ENCODE results near the gene SMIM30. TPM values are rescaled to one million over a fixed set of nuclear protein-coding genes. Genes with fewer than 3 reads are reported as not detected.

The SMIM30 gene
- total RNA-seq, 4 donors from 2014 or later, result 7.2 to 41.3 (median 12.1) TPM

DNA sequence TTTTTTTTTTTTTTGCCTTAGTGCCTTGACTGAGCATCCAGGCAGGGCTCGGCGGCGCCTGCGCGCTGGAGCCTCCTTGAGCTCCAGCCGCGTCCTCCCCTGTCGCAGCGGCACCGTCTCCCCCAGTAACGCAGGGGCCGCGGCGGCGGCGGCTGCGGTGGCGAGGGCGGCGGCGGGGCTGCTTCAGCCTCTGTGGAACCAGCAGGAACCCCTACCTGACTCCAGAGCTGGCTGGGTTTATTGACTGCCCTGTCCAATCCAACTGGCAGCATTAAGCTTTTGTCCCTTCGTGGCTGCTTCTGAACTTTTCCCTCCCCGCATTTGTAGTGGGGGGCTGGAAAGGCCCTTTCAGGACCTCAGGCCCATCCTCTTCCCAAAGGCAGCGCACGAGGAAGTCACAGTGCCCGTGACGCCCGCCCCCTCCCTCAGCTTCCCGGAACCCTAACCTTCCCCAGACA, 31.9 kb downstream of the SMIM30 start, which contains the start of gene GPR85:
Gene GPR85 (minus strand): TSS at position 397 of the 458 bp plus-strand sequence. CDS start 2,106 bp downstream, outside the sequence.
- Histone ChIP-seq H3K4me3 (peak within 1 kb of the TSS in 2 of 4 donors; percentile 36 to 45), H3K27ac (peak within 1 kb of the TSS in 2 of 4 donors; percentile 9 to 10), H3K9me3 (no peaks in the 10 kb centered on the region), H3K36me3 (no peaks in the 10 kb centered on the region), H3K4me1 (no peaks in the 10 kb centered on the region), H3K27me3 (no peaks in the 10 kb centered on the region)
- TF ChIP-seq, protein P1, sequence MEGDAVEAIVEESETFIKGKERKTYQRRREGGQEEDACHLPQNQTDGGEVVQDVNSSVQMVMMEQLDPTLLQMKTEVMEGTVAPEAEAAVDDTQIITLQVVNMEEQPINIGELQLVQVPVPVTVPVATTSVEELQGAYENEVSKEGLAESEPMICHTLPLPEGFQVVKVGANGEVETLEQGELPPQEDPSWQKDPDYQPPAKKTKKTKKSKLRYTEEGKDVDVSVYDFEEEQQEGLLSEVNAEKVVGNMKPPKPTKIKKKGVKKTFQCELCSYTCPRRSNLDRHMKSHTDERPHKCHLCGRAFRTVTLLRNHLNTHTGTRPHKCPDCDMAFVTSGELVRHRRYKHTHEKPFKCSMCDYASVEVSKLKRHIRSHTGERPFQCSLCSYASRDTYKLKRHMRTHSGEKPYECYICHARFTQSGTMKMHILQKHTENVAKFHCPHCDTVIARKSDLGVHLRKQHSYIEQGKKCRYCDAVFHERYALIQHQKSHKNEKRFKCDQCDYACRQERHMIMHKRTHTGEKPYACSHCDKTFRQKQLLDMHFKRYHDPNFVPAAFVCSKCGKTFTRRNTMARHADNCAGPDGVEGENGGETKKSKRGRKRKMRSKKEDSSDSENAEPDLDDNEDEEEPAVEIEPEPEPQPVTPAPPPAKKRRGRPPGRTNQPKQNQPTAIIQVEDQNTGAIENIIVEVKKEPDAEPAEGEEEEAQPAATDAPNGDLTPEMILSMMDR (IDR thresholded peaks at IDR 0.05), result no peak
- TF ChIP-seq POLR2A (IDR thresholded peaks at IDR 0.05), result no peak
- peak in 2 of 3 donors; percentile 46 to 48 for DNase-seq

DNA sequence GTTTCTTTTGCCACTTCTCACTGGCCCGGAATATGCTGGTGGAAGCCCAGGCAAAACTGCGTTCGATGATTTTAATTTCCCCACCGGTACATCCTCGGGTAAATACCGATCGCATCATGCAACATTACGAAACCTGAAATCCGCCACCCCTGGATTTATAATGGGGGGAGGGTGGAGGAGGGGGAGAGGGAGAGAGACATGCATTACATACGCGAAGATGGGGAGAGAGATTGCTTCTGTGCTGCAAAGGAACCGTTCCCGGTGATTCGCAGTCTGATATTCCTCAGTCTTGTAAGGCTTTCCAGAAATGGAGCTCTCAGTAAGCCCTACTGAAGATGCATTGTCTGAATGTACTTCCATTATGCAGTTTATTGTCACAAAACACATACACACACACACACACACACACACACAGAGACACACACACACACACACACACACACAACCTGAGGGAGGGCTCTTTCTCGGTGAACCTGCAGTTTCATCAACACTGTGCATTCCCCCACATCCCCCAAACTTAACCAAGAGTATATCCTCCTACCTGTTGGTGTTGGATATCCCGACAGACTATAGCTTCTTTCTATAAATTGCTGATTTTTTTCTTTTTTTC, 32.5 kb downstream of the SMIM30 start:
- Histone ChIP-seq H3K4me1 (no peaks in the 10 kb centered on the region), H3K27me3 (no peaks in the 10 kb centered on the region), H3K4me3 (peak overlapping the region in 1 of 4 donors; percentile 45), H3K27ac (no peak overlapping the region), H3K9me3 (no peaks in the 10 kb centered on the region), H3K36me3 (no peaks in the 10 kb centered on the region)
- no peak for TF ChIP-seq POLR2A (IDR thresholded peaks at IDR 0.05)
- TF ChIP-seq, protein P1 (IDR thresholded peaks at IDR 0.05), result no peak
- DNase-seq, result no peak

DNA sequence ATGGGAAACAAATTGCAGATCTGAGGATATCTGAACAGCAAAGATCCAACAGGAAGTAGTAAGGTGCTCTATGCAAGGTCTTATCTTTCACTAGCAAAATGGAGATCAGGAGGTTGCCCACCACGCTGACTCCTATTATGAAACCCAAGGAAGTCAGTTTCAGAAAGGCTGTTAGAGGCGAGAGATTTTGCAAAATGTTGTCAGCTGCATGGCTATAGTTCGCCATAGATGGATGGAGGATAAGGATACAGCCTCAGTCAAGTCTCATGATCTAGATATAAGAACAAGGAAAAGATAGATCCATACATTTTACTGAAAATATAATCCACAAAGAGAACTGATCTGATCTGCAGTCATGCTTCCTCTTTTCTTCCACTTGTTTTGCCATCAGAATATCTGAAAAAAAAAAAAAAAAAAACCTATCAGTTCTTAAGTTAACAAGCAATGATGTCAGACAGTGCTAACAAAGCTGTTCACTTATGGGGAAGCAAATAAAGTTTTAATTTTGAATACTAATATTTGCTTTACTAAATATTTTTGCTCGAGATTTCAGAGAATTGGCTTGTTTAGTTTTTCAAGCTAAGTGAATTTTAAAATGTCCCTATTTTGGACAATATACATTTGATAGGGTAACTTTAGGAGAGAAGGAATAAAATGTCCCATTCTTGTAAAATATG, 33.7 kb downstream of the SMIM30 start:
- no peaks in the 10 kb centered on the region for H3K36me3 ChIP-seq
- TF ChIP-seq, protein P1 (IDR thresholded peaks at IDR 0.05), result no peak
- TF ChIP-seq POLR2A (IDR thresholded peaks at IDR 0.05), result no peak
- H3K27ac ChIP-seq, result no peak overlapping the region

DNA sequence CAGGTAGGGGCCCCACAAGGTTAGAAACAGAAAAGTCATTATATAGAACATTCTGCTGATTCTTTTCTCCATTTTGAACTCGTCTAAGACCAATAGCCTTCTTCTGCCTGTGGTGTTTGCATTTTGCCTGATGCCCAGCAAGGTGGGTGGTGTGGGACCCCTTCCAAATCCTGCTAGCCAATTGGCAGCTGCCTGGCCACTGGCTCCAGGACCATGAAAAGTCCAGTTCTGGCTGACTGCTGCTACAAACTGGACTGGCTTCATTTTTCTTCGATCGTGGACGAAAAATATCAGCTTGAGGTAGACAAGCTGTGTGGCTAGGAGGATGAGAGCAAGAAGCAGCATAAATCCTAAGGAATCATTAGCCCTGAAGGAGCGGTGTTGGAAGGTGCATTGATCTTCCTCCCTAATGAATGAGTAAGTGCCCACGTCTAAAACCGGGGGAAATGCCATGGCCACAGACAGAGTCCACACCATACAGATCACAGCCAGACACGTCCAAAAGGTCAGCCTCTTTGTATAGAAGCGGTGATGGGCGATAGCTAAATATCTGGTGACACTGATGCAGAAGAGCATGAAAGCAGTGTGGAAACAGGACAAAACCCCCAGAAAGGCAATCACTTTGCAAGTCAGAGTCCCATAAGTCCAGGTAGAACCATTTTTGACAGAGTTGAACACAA, 34.4 kb downstream of the SMIM30 start:
- no peak for DNase-seq
- Histone ChIP-seq H3K27me3 (no peaks in the 10 kb centered on the region), H3K4me3 (no peak overlapping the region), H3K4me1 (no peaks in the 10 kb centered on the region), H3K9me3 (no peaks in the 10 kb centered on the region), H3K27ac (no peak overlapping the region), H3K36me3 (no peaks in the 10 kb centered on the region)
- no peak for TF ChIP-seq POLR2A (IDR thresholded peaks at IDR 0.05)
- TF ChIP-seq, protein P1 (IDR thresholded peaks at IDR 0.05), result no peak

More for the DNA sequence above, 33.7 kb downstream of the SMIM30 start:
- no peak for DNase-seq
- H3K4me1 ChIP-seq, result no peaks in the 10 kb centered on the region
- H3K27me3 ChIP-seq, result no peaks in the 10 kb centered on the region
- no peaks in the 10 kb centered on the region for H3K9me3 ChIP-seq
- no peak overlapping the region for H3K4me3 ChIP-seq

DNA sequence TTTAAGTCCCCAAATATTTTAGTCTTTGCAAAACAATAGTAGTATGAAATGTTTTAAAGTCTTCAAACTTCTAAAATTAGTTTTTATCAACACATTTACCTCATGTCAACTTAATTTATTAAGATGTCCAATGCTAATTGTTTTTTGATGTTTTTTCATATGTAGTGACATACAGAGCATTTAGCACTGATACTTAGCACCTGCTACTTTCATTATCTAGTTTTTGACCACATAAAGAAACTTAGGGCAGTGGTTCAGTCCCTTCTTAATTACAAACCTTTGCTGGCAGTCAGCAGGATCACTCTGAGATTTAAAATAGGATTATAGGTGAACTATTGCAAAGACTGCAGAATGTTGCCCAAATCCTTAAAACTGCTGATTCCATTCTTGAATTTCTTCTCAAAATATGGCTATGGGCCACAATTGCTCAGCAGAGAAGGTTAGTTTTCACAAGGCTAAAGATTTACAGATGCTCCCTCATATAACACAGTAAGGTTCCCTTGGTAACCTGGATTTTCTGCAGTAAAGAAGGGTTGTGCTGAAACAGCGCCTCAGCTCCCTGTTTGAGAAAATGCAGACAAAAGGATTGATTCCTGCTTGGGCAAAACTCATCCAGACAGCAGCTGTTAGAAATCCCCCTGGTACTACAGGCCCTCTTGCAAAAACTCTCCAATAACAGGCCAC, 35.1 kb downstream of the SMIM30 start:
- TF ChIP-seq, protein P1 (IDR thresholded peaks at IDR 0.05), result no peak
- TF ChIP-seq POLR2A (IDR thresholded peaks at IDR 0.05), result no peak
- no peak for DNase-seq
- no peak overlapping the region for H3K27ac ChIP-seq

More for the DNA sequence above, 35.1 kb downstream of the SMIM30 start:
- H3K9me3 ChIP-seq, result no peaks in the 10 kb centered on the region
- H3K4me3 ChIP-seq, result no peak overlapping the region
- H3K4me1 ChIP-seq, result no peaks in the 10 kb centered on the region
- H3K36me3 ChIP-seq, result no peaks in the 10 kb centered on the region
- H3K27me3 ChIP-seq, result no peaks in the 10 kb centered on the region

Data from Peyer's patch (tissue), 4 donors.